GM23338 (cell line): Measurements from ENCODE around the gene ASAP2.

Source experiments
- CTCF ChIP-seq, 2 experiments: fragments of 200-600 bp in 1 of 2; sonication (generic) in 1 of 2; conservative IDR thresholded peaks; 2 replicates each; pipeline versions ENCODE4 v1.5.1 to v1.6.1; 2016 to 2017; ENCODE audit warnings: antibody characterized with exemption in 2 of 2, low read depth in 2 of 2, mild to moderate bottlenecking in 2 of 2, moderate library complexity in 1 of 2
- EZH2 ChIP-seq: fragments of 200-600 bp; sonication (generic); IDR thresholded peaks from one replicate; pipeline ENCODE4 v1.8.0; 2017; ENCODE audit warnings: antibody characterized with exemption, mild to moderate bottlenecking, low read depth; ENCODE audit not compliant: unreplicated experiment
- NANOG ChIP-seq: IDR thresholded peaks from 2 replicates; pipeline ENCODE4 v1.6.1; 2016; ENCODE audit warnings: antibody characterized with exemption, borderline replicate concordance
- POLR2AphosphoS5 ChIP-seq: IDR thresholded peaks from 2 replicates; pipeline ENCODE4 v1.6.1; 2016; ENCODE audit warnings: antibody characterized with exemption, low read depth

GRCh38 chr2:9235147-9236044 lies 28.8 kb downstream of the ASAP2 start:
- TF ChIP-seq EZH2 (no peak), CTCF (conservative IDR thresholded peaks at IDR 0.05; ENCODE audit: low read depth in 2 of 2) (no peak), NANOG (no peak), POLR2AphosphoS5 (no peak)
